GOT3 (cell line): ENCODE results near the gene SLC22A2.

Experiments used
- DNase-seq: peaks from one replicate; lab custom pipeline; 2025; ENCODE audit warnings: mixed read lengths; lab: John Stamatoyannopoulos, UW

Gene SLC22A2

GRCh38 chr6:160207618-160208017 lies 51.0 kb downstream of the SLC22A2 start:
- DNase-seq = no peak

- DNase-seq = no peak
These were observed 53.9 kb downstream of the SLC22A2 start for GRCh38 chr6:160204710-160205109.

- no peak for DNase-seq
These were observed 54.7 kb downstream of the SLC22A2 start for GRCh38 chr6:160203953-160204352.

- DNase-seq = no peak
These were observed 55.1 kb downstream of the SLC22A2 start for GRCh38 chr6:160203522-160203921.

DNA sequence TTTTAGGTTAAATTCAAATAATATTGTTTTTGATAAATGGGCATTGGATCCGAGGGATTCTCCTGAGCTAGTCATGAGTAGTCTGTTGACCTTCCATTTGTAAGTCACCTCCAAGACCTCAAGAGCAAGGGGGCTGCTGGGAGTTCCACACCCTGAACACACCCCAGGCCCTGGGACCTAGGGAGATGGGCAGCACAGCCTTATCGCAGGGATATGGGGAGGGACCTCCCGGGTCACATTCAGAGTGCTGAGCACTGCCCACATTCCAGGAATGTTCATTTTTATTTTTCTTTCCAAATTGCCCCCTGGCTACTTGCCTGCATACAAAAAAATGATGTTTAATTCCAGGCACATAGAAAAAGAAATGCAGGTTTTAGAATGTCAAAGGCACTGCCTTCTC lies 55.5 kb downstream of the SLC22A2 start:
- DNase-seq = no peak

GRCh38 chr6:160202411-160202810 lies 56.2 kb downstream of the SLC22A2 start:
- no peak for DNase-seq

DNA sequence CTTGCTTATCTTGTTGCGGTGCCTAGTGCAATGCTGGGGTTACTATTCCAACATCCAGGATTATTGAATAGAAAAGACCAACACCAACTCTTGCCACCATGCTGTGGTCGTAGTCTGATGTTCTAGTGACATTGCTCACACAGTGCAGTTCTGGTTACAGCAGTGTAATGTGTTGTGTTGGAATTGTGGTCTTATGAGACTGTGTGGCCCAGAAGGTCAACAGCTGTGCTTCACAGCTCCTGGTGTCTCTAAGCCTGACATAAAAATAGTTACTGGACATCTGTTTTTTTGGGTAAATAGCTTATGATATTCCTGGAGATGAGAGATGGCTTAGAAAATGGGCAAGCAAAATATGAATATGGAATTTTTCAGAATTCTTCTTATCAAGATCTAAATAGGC lies 57.6 kb downstream of the SLC22A2 start:
- no peak for DNase-seq

GRCh38 chr6:160198606-160199211 lies 59.9 kb downstream of the SLC22A2 start:
- no peak for DNase-seq

DNA sequence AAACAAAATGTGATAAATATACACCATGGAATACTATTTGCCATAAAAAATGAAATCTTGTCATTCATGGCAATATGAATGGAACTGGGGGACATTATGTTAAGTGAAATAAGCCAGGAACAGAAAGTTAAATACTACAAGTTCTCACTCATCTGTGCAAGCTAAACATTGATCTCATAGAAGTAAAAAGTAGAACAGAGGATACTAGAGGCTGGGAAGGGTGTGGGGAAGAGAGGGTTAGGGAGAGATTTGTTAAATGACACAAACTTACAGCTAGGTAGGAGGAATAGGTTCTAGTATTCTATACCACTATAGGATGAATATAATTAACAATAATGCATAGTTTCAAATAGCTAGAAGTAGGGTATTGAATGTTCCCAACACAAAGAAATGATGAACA lies 61.0 kb downstream of the SLC22A2 start:
- DNase-seq = no peak

GRCh38 chr6:160194808-160195207 lies 63.8 kb downstream of the SLC22A2 start:
- no peak for DNase-seq

DNA sequence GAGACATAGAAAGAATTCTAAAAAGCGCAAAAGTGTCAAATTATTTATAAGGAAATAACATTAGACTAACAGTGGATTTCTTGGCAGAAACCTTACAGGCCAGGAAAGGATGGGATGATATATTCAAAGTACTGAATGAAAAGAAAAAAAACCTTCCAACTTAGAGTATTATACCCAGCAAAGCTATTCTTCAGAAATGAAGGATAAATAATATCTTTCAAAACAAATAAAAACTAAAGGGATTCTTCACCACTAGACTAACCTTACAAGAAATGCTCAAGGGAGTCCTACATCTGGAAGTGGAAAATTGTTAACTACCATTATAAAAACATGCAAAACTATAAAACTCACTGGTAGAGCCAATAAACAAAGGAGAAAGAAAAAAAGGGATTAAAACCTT lies 65.8 kb downstream of the SLC22A2 start:
- DNase-seq = no peak

- DNase-seq = no peak
These were observed 67.6 kb downstream of the SLC22A2 start for GRCh38 chr6:160190973-160191372.

DNA sequence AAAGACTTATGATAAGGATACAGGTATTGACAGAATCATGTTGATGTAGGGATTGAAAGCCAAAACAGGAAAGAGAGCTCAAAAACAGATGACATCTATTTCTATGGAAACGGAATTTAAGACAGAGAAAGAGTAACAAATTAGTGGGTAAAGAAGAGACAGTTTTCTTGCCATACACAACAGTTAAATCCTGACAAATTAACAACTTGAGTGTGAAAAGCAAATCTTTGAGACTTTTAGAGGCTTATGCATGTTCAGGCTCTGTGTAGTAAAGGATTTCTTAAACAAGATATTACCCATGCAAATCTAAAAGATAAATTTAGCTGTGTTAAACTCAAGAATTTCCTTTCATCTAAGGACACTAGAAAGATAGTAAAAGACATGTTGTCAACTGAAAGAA lies 68.5 kb downstream of the SLC22A2 start:
- DNase-seq = no peak

- DNase-seq = no peak
These were observed 69.8 kb downstream of the SLC22A2 start for GRCh38 chr6:160188773-160189172.

DNA sequence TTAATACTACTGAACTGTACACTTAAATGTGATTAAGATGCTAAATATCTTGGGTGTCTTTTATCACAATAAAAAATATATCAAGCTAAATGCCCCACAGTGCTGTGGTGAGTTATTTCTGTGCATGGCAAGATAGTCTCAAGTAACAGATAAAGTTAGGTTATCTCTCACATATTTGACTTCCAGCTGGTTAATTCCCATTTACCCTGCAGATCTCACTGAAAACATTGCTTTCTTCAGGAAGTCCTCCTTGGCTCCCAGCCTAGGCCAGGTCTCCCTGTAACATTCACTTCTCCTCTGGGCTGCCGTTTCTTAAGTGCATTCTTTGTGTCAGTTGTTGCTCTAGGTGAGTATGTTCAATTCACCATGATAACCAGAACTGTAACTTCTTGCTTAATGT lies 77.9 kb downstream of the SLC22A2 start:
- DNase-seq = no peak

- no peak for DNase-seq
These were observed 80.3 kb downstream of the SLC22A2 start for GRCh38 chr6:160178271-160178670.

DNA sequence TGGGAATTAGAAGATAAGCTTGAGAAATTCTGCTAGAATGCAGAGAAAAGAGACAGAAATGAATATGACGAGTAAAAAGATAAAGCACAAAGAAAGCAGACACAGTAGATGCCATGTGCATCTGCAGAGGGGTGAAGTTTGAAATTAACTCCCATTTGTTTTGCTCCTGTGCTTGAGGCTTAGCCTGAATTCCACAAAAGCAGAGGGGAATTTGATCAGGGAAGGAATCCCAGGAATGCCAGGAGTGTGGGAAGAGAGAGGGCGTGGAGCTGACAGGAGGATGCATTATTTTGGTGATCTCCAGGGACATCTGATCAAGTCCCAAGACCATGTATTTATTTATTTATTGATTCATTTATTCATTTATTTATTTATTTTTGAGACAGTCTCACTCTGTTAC lies 81.4 kb downstream of the SLC22A2 start:
- DNase-seq = no peak

- DNase-seq = no peak
These were observed 83.9 kb downstream of the SLC22A2 start for GRCh38 chr6:160174681-160175080.

- no peak for DNase-seq
These were observed 84.7 kb downstream of the SLC22A2 start for GRCh38 chr6:160173806-160174527.

DNA sequence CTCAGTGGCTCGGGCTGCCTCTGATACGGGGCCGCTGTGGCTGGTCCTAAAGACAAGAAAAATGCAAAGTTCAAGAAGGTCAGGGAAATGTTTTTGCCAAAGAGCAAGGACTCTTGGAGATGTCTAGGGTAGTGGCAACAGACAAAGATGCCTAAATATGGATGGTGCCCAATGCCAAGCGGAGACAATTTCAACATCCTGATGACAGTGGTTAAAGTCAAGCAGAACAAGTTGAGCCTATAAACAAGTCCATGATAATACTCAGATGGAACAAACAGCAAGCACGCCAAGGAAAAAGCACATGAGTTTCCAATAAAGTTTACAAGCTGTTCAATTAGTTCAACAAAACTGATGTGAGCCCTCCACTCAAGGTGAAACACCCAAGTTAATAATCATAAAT lies 85.9 kb downstream of the SLC22A2 start:
- DNase-seq = no peak

DNA sequence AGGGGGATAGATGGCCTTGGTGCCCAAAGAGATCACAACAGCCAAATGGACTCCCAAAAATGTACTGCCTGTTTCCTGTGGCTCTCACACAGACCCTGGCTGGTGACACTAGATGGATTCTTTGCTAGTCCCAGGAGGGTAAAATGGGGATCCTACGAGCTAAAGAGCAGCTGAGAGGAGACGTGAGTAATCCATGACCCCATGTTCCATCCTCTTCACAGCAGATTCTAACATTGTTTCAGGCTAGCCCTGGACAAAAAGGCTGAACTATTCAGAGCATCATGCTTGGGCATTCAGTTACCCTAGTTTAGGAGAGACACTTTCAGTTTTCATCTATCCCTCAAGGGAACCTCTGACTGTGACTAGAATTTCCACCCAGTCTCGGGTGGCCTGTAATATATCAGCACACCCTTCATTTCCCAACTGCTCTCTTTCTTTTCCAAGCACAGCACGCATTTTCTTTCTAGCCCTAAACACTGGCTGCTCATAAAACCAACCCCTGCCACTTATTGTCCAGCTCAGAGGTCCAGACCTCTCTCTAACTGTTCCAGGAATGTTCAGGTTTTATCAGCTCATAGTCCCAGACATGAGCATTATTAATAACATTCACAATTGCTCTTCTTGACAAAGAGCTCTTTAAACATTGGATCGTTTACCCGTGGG lies 88.5 kb downstream of the SLC22A2 start:
- DNase-seq = no peak

GRCh38 chr6:160167604-160168399 lies 90.8 kb downstream of the SLC22A2 start:
- DNase-seq = no peak
